ENCODE measurements around the gene SLC47A2.

DNA sequence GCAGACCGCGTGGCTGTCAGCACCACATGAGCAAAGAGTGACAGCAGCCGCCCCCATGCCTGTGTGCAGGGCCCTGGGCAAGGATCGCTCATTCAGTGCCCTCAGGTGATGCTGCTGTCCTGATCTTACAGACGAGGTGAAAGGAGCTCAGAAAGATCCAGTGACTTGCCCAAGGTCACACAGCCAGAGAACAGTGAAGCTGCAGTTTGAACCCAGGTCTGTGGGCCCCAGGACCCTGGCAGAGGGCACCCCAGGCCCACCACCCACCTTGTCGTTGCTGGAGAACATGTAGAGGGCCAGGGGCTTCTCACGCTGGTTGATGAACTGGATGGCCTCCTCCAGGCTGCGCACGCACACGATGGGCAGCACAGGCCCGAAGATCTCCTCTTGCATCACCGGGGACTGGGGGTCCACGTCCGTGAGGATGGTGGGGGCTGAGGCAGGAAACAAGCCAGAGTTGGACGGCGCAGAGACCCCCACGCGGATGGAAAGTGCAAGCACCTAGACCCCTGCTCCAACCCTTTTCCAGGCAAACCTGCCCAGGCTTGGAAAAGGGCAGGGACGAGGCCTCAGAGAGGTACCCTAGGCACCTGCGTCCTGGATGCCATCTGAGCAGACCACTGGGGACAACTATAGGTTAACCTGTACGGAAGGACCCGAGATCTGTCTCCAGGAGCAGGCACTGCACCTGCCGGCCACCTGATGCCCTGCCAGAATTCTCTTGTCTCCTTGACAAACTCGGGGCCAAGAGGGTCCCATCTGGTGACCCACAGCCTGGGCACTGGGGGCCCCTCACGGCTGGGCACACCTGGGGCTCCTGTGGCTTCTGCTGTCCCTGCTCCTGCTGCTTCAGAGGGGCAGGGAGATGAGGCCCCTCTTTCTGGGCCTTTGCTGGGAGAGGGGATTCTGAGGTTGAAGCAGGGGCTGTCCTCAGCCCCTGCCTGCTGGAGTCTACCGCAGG is 23.1 kb upstream of the SLC47A2 start:
- TF ChIP-seq CTCF (IDR thresholded peaks at IDR 0.05) (no peak), POLR2AphosphoS5 (IDR thresholded peaks at IDR 0.05; ENCODE audit: low read depth, low read length) (no peak), TCF7L2 (IDR thresholded peaks at IDR 0.05; ENCODE audit: low read depth, low read length) (no peak), SIN3A (IDR thresholded peaks at IDR 0.05; ENCODE audit: borderline replicate concordance, insufficient read depth, low read depth, low read length) (no peak)
- TF ChIP-seq, protein P1, sequence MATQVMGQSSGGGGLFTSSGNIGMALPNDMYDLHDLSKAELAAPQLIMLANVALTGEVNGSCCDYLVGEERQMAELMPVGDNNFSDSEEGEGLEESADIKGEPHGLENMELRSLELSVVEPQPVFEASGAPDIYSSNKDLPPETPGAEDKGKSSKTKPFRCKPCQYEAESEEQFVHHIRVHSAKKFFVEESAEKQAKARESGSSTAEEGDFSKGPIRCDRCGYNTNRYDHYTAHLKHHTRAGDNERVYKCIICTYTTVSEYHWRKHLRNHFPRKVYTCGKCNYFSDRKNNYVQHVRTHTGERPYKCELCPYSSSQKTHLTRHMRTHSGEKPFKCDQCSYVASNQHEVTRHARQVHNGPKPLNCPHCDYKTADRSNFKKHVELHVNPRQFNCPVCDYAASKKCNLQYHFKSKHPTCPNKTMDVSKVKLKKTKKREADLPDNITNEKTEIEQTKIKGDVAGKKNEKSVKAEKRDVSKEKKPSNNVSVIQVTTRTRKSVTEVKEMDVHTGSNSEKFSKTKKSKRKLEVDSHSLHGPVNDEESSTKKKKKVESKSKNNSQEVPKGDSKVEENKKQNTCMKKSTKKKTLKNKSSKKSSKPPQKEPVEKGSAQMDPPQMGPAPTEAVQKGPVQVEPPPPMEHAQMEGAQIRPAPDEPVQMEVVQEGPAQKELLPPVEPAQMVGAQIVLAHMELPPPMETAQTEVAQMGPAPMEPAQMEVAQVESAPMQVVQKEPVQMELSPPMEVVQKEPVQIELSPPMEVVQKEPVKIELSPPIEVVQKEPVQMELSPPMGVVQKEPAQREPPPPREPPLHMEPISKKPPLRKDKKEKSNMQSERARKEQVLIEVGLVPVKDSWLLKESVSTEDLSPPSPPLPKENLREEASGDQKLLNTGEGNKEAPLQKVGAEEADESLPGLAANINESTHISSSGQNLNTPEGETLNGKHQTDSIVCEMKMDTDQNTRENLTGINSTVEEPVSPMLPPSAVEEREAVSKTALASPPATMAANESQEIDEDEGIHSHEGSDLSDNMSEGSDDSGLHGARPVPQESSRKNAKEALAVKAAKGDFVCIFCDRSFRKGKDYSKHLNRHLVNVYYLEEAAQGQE (IDR thresholded peaks at IDR 0.05; ENCODE audit: insufficient read depth in 1 of 2, low read depth in 2 of 2, low read length in 1 of 2) = no peak
